GM21447 (cell line): ENCODE results near the gene PCCA.

ENCODE experiments used
- ATAC-seq: cut with Tn5 transposase; IDR thresholded peaks from one replicate; pipeline ENCODE4 v1.9.1; 2021; ENCODE audit not compliant: unreplicated experiment

PCCA gene

DNA sequence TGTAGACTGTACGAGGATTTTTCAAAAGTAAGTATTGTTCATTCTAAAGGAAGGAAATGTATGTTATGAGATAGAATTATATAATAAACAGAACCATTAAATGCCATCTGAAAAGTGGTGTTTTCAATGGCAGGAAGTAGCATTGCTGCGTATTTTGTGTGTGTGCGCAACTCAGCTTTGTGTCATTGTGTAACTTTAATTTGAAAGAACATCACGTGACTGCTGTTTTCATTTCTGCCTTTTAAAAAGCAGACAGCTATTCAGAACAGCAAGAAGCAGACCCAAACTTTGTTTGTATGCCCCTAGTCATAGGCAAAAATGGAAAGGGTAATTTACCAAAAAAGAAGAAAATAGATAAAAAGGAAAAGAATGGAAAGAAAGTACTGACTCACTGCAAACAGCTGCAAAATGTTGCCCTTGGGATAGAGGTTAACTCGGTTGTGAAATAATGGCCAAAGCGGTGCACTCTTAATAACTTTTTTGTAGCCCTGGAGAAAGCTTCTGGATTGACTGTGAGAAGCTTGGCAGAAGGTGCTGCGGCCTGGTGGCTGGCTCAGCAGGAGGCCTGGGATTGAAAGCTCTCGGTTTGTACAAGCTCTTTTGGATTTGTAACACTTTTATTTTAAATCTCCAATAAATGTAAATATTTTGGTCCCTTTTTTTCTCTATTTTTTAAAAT is 402.4 kb downstream of the PCCA start:
- no peak for ATAC-seq

DNA sequence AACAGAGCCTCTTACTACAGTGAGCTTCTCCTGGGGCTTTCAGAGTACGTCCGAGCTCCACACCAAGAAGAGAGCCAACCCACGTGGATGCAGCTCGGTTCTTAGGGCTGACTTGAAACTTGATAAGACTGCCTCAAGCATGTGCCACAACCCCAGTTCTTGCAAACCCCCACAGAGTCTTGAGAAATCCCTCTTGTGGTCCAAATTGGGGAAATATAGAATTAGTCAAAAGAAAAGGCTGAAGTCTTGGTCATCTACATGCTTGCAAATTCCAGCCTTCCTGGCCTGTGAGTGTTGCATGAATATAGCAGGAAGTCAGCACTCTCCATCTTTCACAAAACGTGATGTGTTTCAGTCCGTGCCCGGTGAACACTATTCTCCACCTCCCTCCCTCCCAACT is 404.5 kb downstream of the PCCA start:
- no peak for ATAC-seq

DNA sequence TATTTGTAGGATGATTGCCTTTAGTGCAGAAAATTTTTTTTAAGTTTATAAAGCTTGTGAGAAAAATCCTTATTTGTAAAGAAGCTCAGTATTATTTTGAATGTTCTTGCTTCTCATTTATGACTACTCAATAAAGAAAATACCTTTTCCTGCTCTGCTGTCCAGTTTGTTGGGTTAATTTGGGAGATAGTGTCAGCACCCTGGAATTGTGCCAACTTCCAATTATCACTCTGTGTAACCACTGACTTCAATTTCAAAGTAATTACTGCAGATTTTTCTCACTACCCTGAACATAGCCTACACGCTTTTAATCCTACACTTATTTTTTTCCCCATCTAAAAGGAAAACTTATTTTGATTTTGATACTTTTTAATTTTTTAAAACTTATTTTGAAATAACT is 406.6 kb downstream of the PCCA start:
- no peak for ATAC-seq

DNA sequence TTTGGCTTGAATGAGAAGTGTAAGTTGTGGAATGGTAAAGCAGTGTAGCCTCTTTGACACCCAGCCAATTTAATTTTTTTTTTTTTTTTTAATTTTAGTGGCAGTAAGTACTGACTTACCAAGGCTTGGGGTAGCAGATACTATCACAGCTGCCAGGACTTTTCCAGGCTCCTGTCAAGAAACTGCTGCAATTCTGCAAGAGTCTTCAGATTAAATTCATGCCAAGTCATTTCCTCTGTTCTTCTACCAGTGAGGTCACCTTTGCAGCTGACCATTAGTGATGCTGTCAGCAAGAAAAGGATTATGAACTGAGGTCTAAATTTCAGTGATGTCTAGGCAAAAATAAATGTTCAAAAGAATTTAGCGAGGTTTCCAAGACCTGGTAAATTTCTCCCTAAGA is 408.5 kb downstream of the PCCA start:
- ATAC-seq = no peak

DNA sequence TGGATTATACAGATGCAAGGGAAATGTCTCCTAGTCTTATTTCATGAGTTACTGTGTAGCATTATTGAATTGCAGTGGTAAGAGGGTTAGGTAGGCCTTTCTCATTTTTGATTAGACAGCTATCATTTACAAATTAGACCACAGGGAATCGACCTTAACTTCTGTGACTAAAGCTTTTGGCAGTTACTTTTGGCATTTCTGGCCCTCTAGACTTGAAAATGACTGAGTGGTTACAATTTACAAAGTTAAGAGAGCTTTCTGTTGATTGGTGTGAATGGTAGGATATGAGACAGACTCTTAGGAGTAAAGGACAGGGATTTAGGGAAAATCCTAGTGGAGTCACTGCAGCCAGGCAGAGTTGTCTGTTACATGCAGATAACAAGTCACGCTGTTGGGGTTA is 413.6 kb downstream of the PCCA start:
- no peak for ATAC-seq

DNA sequence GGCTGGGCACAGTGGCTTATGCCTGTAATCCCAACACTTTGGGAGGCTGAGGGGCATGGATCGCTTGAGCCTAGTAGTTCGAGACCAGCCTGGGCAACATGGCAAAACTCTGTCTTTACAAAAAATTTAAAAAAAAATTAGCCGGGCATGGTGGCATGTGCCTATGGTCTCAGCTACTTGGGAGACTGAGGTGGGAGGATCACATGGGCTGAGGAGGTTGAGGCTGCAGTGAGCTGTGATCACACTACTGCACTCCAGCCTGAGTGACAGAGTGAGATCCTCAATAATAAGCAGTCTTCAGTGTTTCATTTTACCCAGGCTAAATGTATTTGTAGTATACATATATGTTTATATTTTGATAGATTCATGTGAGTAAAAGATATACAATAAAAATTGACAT is 414.7 kb downstream of the PCCA start:
- ATAC-seq = no peak

DNA sequence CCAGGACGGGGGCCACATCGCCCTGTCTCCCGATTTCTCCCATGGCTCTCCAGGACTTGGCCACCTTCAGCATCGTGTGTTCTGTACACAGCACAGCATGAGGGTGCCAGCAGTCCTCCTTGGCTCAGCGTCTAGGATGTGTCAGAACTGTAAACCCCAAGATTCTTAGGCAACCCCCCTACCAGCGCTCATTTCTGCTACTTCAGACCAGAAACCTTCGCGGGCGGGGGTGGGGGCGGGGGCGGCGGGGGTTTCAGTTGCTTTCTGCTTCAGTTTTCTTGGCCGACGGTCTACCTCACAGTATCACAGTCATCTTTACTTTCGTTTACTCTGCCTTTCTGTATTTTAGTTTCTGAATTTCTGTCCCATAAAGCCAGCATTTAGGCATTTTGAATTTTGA is 417.3 kb downstream of the PCCA start:
- peak; percentile 74 for ATAC-seq

DNA sequence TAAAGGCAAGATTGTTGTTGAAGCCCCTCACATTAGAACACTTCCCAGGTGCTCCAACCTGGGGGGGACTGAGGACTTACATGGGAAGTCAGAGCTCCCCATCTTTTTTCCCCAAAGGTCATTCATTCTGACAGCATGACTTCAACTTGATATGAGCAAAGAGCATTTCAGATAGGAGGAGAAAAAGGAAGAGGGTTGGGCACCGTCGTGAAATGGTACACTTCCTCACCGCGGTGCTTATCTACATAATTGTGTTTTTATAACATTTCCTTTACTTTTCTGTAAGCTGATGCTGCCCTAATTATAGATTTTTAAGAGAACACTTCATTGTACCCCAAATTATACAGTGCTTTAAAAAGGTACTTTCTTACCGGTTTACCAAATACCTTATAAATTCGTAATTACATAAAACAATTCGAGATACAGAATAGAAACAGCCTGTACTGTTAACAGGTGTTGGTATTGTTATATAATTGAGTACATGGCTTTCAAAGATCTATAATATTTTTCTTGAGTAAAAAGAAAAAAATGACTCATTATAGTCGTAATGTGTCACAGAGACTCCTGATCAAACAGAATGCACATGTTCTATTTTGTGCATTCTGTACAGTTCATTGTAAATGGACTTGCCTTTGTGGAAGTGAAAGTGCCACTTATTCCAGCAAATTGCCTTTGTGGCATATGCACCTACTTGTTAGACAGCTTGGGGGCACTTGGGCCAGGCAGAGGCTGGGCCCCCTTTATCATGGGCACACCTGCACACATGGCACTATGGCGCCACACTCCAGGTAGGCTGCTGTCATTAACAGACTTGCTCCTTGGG is 417.9 kb downstream of the PCCA start:
- peak; percentile 19 for ATAC-seq

DNA sequence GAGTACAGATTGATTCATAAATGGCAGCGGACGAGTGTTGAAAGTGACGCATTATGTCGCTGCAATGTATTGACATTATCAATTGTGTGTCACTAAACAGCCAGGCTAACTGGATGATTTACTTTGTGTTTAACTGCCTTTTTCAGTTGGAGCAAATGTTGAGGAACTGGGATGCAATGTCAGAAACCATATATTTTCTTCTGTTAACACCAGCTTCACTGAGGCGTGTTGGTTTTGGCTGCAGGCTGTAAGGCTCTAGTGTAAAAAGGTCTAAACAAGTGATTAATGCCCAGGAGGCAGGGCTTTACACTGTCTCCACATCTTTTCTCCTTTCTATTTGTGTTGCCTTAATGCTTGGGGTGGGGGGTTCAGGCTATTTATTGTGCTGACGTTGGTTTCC is 419.6 kb downstream of the PCCA start:
- no peak for ATAC-seq

DNA sequence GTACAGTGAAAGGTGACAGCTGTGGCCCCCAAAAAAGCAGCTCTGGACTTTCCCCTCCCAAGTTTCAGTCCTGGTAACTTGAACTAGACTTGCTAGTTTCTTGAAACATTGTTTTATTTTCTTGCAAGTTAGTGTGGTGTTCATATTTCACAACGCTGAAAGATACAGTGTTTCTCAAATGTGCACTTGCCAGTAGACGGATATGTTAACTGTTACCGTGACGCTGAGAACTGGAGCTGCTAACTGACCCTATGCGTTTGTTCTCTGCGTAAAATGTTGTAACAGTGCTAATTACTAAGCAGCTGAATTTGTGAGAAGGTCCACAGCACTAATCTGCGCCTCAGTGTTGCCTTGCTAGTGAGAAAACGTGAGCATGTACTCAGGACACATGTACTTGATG is 420.1 kb downstream of the PCCA start:
- ATAC-seq = no peak

DNA sequence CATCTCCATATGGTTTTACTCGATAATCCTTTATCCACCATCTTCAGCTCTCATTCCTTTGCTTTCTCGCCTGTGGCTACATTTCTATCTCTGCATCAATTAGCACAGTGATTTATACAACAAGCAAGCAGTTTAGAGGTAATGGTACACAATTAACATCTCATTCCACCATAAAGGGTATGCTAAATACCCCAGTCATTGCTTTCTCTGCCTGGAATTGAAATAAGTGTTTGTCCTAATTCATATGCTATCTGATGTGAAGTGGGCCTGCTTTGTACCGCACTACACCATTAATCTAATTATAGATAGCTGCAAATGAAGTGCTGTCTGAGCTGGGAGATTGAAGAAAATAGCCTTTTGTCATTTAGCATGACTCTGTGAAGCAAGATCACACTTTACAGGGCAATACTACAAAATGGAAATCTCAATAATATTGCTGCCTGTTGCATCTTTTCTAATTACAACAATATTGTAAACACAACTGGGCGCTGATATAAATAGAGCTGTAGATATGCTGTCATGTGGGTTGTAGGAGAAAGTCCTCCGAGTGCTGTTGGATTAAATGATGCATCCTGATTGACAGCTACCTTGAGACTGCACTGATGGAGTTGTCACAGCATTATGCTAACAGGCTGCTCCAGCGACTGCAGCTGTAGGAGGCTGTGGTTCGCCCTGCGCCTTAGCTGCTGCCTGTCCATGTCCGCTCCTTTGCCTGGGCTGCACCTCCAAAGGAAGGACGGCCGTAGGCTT is 421.5 kb downstream of the PCCA start:
- no peak for ATAC-seq

DNA sequence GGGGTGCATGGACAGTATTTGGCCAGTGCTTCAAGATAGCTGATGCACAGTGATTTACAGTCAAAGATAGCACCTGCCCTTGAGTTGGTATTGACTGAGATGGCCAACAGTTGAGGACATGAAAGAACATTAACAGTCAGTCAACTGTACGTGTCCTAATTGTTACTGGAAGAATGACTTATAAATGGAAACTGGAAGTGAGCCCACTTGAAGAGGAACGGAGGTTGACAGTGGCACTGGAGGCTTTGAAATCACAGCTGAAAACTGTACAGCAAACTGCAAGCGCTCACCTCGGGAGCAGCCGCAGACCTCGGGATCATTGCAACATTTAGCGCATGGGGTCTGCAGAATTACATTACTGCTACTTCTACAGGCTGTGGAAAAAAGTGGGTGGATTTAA is 422.6 kb downstream of the PCCA start:
- ATAC-seq = no peak

DNA sequence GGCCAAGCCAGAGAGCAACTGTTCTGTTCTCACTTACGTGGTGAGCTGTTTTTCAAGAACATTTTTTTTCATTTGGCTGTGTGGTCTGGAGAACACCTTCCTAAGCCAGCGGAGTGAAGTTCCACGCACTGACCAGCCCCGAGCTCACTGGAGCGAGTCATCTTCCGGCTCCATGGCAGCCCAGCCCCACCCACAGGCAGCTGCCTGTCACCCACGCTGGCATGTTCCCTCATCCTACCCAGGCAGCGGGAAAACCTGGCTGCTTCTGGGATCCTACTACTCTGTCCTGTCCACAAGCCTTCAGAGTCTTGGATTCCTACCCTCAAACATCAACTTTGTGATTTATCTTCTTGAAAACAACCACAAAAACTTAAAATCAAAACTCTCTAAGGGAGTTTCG is 423.5 kb downstream of the PCCA start:
- no peak for ATAC-seq

DNA sequence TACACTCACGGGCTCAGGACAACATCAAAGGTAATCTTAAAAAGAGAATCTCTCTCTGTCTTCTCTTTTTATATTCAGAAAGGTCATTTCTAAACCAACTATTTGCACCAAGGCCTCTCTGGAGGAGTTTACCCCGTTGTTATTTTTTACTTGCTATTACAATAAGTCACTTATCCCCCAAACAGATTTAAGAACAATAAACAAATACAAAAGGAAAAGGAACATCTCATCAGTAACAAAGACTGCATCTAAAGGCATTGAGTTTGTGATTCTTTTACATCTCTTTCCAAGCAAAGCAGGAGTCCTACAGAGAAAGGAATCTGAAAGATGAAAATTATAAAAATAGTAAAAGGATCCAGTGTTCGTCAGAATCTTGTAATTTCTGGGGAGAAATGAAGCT is 424.3 kb downstream of the PCCA start:
- ATAC-seq = no peak

DNA sequence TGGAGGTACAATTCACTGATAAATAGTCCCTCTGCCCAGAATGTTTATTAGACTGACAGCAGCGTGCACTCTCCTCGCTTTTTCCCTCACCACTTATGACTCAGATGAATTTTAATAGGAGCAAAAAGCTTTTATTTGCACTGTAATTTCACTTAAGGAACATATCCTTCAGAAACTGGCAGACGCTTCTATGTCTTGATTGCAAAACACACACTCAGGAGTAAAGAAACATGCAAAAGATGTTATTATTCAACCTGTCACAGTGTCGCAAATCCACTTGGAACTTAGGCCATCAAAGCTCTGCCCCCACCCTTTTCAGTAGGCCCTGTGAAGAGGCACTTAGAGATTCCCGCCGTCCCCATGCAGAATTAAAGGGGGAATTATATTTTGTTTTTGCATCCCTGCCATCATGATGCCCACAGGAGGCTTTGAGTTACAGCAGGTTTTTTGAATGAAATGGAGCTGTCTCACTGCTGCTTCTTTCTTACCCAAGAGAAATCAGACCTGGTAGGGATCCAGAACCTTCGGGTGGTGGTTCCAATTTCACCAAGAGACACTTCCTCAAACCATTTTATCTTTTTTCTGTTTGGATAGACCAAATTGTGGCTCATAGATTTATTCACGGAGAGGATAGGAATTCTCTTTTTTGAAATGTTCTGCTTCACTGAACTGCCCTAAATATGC is 425.2 kb downstream of the PCCA start:
- no peak for ATAC-seq

DNA sequence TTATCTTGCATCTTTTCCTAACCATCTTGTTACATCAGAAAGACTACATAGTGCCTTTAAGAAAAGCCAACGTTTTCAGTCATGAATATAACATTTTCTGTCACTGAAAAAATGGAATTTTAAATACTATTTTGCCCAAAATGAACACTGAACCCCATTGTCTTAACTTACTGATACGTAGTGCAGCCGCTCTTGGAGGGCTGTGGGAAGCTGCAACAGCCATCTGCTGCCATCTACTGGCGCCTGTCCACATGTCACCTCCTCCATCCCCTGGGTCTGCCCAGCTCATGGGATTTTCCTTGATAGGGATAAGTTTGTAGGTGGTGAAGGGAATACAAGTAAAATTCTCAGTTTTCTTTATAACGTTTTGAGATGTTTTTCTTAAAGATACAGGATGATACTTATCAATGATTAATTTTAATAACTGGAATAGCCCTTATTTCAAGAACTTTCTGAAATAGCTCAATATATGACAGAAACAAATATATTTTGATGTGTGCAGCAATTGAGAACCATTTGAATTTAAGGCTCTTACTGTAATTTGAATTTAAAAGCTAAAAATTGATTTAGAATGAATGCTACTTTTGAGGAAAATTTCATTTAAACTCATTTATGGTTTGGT is 426.0 kb downstream of the PCCA start:
- ATAC-seq = peak; percentile 86

DNA sequence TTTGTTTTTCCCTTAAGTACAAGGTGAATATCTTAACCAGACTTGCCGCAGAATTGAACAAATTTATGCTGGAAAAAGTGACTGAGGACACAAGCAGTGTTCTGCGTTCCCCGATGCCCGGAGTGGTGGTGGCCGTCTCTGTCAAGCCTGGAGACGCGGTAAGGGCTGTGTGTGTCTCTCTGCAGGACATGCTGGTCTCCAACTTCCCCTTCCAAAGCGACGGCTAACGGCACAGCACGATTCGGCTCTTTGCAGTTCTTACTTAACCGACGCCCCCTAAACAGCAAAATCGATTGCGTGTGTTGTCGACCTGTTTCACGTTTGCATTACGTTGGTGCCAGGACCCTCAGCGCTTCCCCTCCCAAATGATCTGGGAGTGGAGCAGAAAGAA is 426.5 kb downstream of the PCCA start:
- ATAC-seq = no peak

DNA sequence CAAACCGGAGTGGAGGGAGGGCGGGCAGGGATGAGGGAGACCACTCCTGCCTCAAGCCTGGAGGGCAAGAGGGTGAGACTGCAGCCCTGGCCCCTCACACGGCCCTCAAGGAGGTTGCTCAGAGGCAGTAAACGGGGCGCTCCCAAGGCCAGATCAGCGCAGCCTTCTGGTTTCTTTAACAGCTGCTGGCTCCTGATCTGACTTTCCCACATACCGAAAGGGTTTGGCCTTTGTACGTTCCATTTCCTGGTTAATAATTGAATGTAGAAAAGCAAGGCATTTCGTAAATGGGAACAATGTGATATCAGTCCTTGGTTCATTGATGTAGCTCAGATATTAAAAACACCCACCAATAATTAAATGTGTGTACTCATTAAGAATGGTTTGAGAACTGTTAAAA is 428.2 kb downstream of the PCCA start:
- no peak for ATAC-seq

DNA sequence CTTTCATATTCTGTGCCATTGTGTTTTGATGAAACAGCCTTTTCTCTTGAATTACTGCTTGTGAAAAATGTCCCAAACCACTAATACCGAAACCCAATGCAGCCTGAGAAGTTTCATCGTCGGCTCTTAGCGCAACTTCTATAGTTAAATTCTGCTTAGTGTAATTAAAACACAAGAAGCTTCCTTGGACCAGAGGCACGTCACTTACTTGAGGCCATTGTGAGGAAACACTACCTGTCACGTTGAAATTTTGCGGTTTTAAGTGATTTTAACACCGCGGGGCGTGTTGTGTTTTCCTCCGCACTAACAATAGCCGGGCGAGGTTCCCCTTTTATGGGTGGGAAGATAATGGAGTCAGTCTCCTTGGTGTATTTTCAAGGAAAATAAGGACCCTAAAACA is 428.8 kb downstream of the PCCA start:
- no peak for ATAC-seq

DNA sequence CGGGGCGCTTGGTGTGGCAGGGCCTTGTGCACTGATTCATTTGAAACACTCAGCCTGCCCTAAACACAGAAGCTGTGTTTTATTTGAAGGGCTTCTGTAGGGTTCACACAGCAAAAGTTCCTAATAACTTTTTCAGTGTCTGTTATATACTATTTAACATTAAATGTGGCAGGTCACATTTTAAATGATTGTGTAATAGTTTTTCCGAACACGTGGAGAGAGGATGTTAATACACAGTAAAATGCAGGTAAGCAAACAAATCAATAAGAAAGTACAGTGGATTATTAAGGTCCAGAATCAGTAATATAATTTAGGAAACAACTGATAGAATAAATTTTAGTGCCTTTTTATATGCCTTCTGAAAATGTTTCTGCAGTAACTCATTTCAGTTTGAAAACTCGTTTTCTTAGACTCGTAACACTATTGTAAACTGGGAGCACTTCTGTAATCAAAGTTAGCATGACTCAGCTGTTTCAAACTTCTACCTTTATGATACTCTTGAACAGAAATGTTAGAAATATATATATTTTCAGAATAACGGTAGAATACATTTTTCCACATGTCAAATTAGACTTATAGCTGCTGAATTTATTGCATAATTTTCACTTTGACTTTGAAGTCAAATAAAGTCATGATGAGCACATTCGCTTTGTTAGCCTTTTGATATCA is 429.6 kb downstream of the PCCA start:
- ATAC-seq = no peak
